IMR-90 (cell line): ENCODE data around the gene PTGES. TPM values are rescaled to one million over a fixed set of nuclear protein-coding genes. Genes with fewer than 3 reads are reported as not detected.

Source experiments
- ATAC-seq: fragments of 200-7000 bp; cut with Tn5 transposase; 2 replicates; pipeline ENCODE4 v1.9.1; 2020; ENCODE audit warnings: low read depth, mild to moderate bottlenecking, moderate library complexity
- BruUV-seq: library from RNA; stranded (reverse); fragments of 400-500 nt; replicated peaks from 2 replicates; lab custom pipeline; 2021; lab: Mats Ljungman, UMichigan
- CTCF ChIA-PET: fragments of 300-600 bp; formaldehyde crosslinking; extraction: SDS; loops from one replicate; lab custom pipeline; 2021; ENCODE audit warnings: antibody characterized with exemption; lab: Yijun Ruan, JAX
- POLR2A ChIA-PET: fragments of 300-600 bp; sonication (Branson Sonifier 250); formaldehyde crosslinking; loops from one replicate; lab custom pipeline; 2022; ENCODE audit warnings: antibody characterized with exemption; ENCODE audit not compliant: unreplicated experiment; lab: Charles Lee
- DNase-seq: peaks from one replicate; pipeline ENCODE4 v3.0.0; 2013
- H2AFZ ChIP-seq: replicated peaks from 2 replicates; pipeline ENCODE3; 2013; ENCODE audit warnings: low read length, mild to moderate bottlenecking; ENCODE audit not compliant: poor library complexity
- H2AK5ac ChIP-seq: 2 replicates; pipeline ENCODE4 v1.6.1; 2013; ENCODE audit warnings: low read depth, low read length, inconsistent platforms
- H2AK9ac ChIP-seq: replicated peaks from 2 replicates; pipeline ENCODE3; 2013; ENCODE audit warnings: mild to moderate bottlenecking, low read depth, low read length, moderate library complexity; ENCODE audit not compliant: poor library complexity
- H2BK120ac ChIP-seq: 2 replicates; pipeline ENCODE4 v1.6.1; 2013; ENCODE audit warnings: low read depth, low read length, inconsistent platforms
- H2BK15ac ChIP-seq: 3 replicates; pipeline ENCODE4 v1.6.1; 2013; ENCODE audit warnings: low read depth, low read length, inconsistent platforms
- H2BK20ac ChIP-seq: 2 replicates; pipeline ENCODE4 v1.6.1; 2013; ENCODE audit warnings: low read depth, mild to moderate bottlenecking, inconsistent platforms, low read length, moderate library complexity
- H2BK5ac ChIP-seq: 2 replicates; pipeline ENCODE4 v1.6.1; 2013; ENCODE audit warnings: mild to moderate bottlenecking, low read depth, low read length, inconsistent platforms; ENCODE audit not compliant: poor library complexity, severe bottlenecking
- H3K14ac ChIP-seq: replicated peaks from 2 replicates; pipeline ENCODE4 v1.6.1; 2013; ENCODE audit warnings: low read depth, low read length, inconsistent platforms
- H3K18ac ChIP-seq: 2 replicates; pipeline ENCODE4 v1.6.1; 2013; ENCODE audit warnings: low read depth, low read length, control low read depth
- H3K23ac ChIP-seq: 2 replicates; pipeline ENCODE4 v1.6.1; 2013; ENCODE audit warnings: low read depth, low read length, inconsistent platforms
- H3K27ac ChIP-seq: 2 replicates; pipeline ENCODE4 v1.5.1; 2013; ENCODE audit warnings: mild to moderate bottlenecking, control low read depth, low read length; ENCODE audit not compliant: insufficient read depth
- H3K27me3 ChIP-seq: 2 replicates; pipeline ENCODE4 v1.6.1; 2013; ENCODE audit warnings: low read length; ENCODE audit not compliant: control insufficient read depth, insufficient read depth
- H3K36me3 ChIP-seq: 2 replicates; pipeline ENCODE4 v1.6.1; 2013; ENCODE audit warnings: low read length, mixed read lengths; ENCODE audit not compliant: control insufficient read depth, insufficient read depth
- H3K4ac ChIP-seq: 2 replicates; pipeline ENCODE4 v1.6.1; 2013; ENCODE audit warnings: low read depth, low read length, inconsistent platforms
- H3K4me1 ChIP-seq: 2 replicates; pipeline ENCODE4 v1.6.1; 2013; ENCODE audit warnings: low read length, mixed read lengths; ENCODE audit not compliant: control insufficient read depth, insufficient read depth
- H3K4me2 ChIP-seq: 2 replicates; pipeline ENCODE4 v1.6.1; 2013; ENCODE audit warnings: low read depth, mild to moderate bottlenecking, control low read depth, low read length, moderate library complexity
- H3K4me3 ChIP-seq: 2 replicates; pipeline ENCODE4 v1.5.1; 2013; ENCODE audit warnings: low read depth, mild to moderate bottlenecking, control low read depth, low read length, moderate library complexity; ENCODE audit not compliant: insufficient read depth
- H3K56ac ChIP-seq: 2 replicates; pipeline ENCODE4 v1.6.1; 2013; ENCODE audit warnings: low read length, inconsistent platforms; ENCODE audit not compliant: insufficient read depth; ENCODE audit errors: extremely low read depth
- H3K79me1 ChIP-seq, 2 experiments: 2 replicates each; pipeline ENCODE4 v1.6.1; 2013; ENCODE audit warnings: low read length in 2 of 2, inconsistent platforms in 1 of 2, low read depth in 1 of 2
- H3K9ac ChIP-seq: 2 replicates; pipeline ENCODE4 v1.6.1; 2013; ENCODE audit warnings: low read depth, low read length, control low read depth
- H3K9me1 ChIP-seq: 2 replicates; pipeline ENCODE4 v1.6.1; 2013; ENCODE audit warnings: low read length, inconsistent platforms; ENCODE audit not compliant: insufficient read depth
- H3K9me3 ChIP-seq: 2 replicates; pipeline ENCODE4 v1.6.1; 2013; ENCODE audit warnings: low read length; ENCODE audit not compliant: control insufficient read depth, insufficient read depth
- H4K20me1 ChIP-seq: 2 replicates; pipeline ENCODE4 v1.6.1; 2013; ENCODE audit warnings: low read length, inconsistent platforms; ENCODE audit not compliant: insufficient read depth
- H4K5ac ChIP-seq: 2 replicates; pipeline ENCODE4 v1.6.1; 2013; ENCODE audit warnings: mild to moderate bottlenecking, low read depth, low read length, control low read depth
- H4K8ac ChIP-seq, 2 experiments: 2 replicates each; pipeline ENCODE4 v1.6.1; 2013; ENCODE audit warnings: low read depth in 2 of 2, low read length in 2 of 2, control low read depth in 1 of 2, inconsistent platforms in 1 of 2
- H4K91ac ChIP-seq: 2 replicates; pipeline ENCODE4 v1.6.1; 2013; ENCODE audit warnings: low read depth, low read length, inconsistent platforms; ENCODE audit not compliant: insufficient read depth
- BHLHE40 ChIP-seq: fragments of 150-350 bp; IDR thresholded peaks from 2 replicates; pipeline ENCODE4 v1.6.1; 2016; ENCODE audit warnings: mild to moderate bottlenecking, low read depth, low read length
- CEBPB ChIP-seq: IDR thresholded peaks from 2 replicates; pipeline ENCODE4 v1.6.1; 2012; ENCODE audit warnings: low read depth, low read length, improper control_type of control experiment
- CHD1 ChIP-seq: IDR thresholded peaks from 2 replicates; pipeline ENCODE4 v1.6.1; 2012; ENCODE audit warnings: low read depth, low read length, improper control_type of control experiment
- CTCF ChIP-seq: conservative IDR thresholded peaks from 2 replicates; pipeline ENCODE4 v1.5.1; 2012; ENCODE audit warnings: mild to moderate bottlenecking, low read depth, low read length, improper control_type of control experiment
- ELK1 ChIP-seq: fragments of 150-350 bp; IDR thresholded peaks from 2 replicates; pipeline ENCODE4 v1.6.1; 2016; ENCODE audit warnings: low read depth, mild to moderate bottlenecking, low read length, moderate library complexity, borderline replicate concordance
- FOS ChIP-seq: fragments of 150-350 bp; IDR thresholded peaks from 2 replicates; pipeline ENCODE4 v1.6.1; 2016; ENCODE audit warnings: low read depth, low read length
- MAFK ChIP-seq: IDR thresholded peaks from 2 replicates; pipeline ENCODE4 v1.6.1; 2012; ENCODE audit warnings: low read depth, low read length, improper control_type of control experiment
- MAZ ChIP-seq: IDR thresholded peaks from 2 replicates; pipeline ENCODE4 v1.6.1; 2012; ENCODE audit warnings: low read depth, mild to moderate bottlenecking, low read length, improper control_type of control experiment, moderate library complexity, borderline replicate concordance
- MXI1 ChIP-seq: IDR thresholded peaks from 2 replicates; pipeline ENCODE4 v1.6.1; 2012; ENCODE audit warnings: low read depth, mild to moderate bottlenecking, low read length, moderate library complexity, borderline replicate concordance
- NFE2L2 ChIP-seq: fragments of 150-350 bp; IDR thresholded peaks from 2 replicates; pipeline ENCODE4 v1.6.1; 2016; ENCODE audit warnings: low read depth, mild to moderate bottlenecking, low read length
- POLR2A ChIP-seq: IDR thresholded peaks from 2 replicates; pipeline ENCODE4 v1.6.1; 2012; ENCODE audit warnings: mild to moderate bottlenecking, low read depth, low read length
- RAD21 ChIP-seq: IDR thresholded peaks from 2 replicates; pipeline ENCODE4 v1.6.1; 2012; ENCODE audit warnings: low read length, improper control_type of control experiment
- RCOR1 ChIP-seq: IDR thresholded peaks from 2 replicates; pipeline ENCODE4 v1.6.1; 2012; ENCODE audit warnings: mild to moderate bottlenecking, low read length, improper control_type of control experiment; ENCODE audit not compliant: insufficient replicate concordance
- RFX5 ChIP-seq: IDR thresholded peaks from 2 replicates; pipeline ENCODE4 v1.8.0; 2012; ENCODE audit warnings: low read depth, mild to moderate bottlenecking, low read length, moderate library complexity
- SMC3 ChIP-seq: fragments of 150-350 bp; IDR thresholded peaks from 2 replicates; pipeline ENCODE4 v1.6.1; 2016; ENCODE audit warnings: low read depth, mild to moderate bottlenecking, antibody characterized with exemption, low read length, moderate library complexity
- USF2 ChIP-seq: fragments of 150-350 bp; IDR thresholded peaks from 2 replicates; pipeline ENCODE4 v1.6.1; 2017; ENCODE audit warnings: mild to moderate bottlenecking, antibody characterized with exemption, low read length, low read depth
- WGBS, 2 experiments: methylation state at CpG; one replicate each; pipeline versions ENCODE4 v1.1.5 to v1.1.7; 2013; ENCODE audit warnings: missing lambda C conversion rate in 2 of 2; ENCODE audit not compliant: insufficient read length in 1 of 2; ENCODE audit errors: extremely low coverage in 2 of 2; 5-methylcytosine and 5-hydroxymethylcytosine counted together
- dilution Hi-C: fragments of 300-500 bp; cut with HindIII; formaldehyde crosslinking; loops from one replicate; pipeline ENCODE4 v1.14.3; 2018; ENCODE audit warnings: low sequenced_read_pairs; ENCODE audit not compliant: unreplicated experiment
- in situ Hi-C: fragments of 300-500 bp; cut with MboI; formaldehyde crosslinking; loops from 3 replicates; pipeline ENCODE4 v1.14.3; 2019; ENCODE audit warnings: low sequenced_read_pairs, inconsistent platforms, mixed read lengths
- intact Hi-C: fragments of 100-400 bp; cut with micrococcal nuclease; formaldehyde crosslinking; loops from 2 replicates; pipeline ENCODE4 v1.10.0; 2022
- polyA plus RNA-seq, 3 experiments: library from polyadenylated mRNA; depleted of rRNA; stranded (reverse); fragments of >200 nt; gene quantifications; 2 replicates each; pipeline ENCODE4 v1.2.3, GENCODE V29; 2012; ENCODE audit warnings: low replicate concordance in 1 of 3
- total RNA-seq: library from RNA; depleted of rRNA; stranded (reverse); fragments of >200 nt; gene quantifications from 2 replicates; pipeline ENCODE4 v1.2.3, GENCODE V29; 2012

PTGES gene
- total and polyA plus RNA-seq, 2 of the 4 experiments (the other 2 are of a cell fraction): 3.2 to 6.3 TPM

- H3K4me2 ChIP-seq: no peak overlapping the region
- intact Hi-C loops: no loop called here
- H2BK15ac ChIP-seq: peak overlapping the region; percentile 89
- H4K91ac ChIP-seq: no peak overlapping the region
- peak overlapping the region; percentile 50; the same call in 1 of the 2 replicates for H3K18ac ChIP-seq
- H4K8ac ChIP-seq: peak overlapping the region in 1 of 2 experiments; percentile 9; a peak in 2 of 4 replicates
- peaks cover 18% of the 10 kb centered on the region for H3K4me1 ChIP-seq
- ChIA-PET CTCF (interaction anchor here (1.8 to 1.9 kb wide), 2 partner anchors 41 to 136 kb away, joined by 4 to 17 read pairs; no protein-coding TSS in a partner anchor), POLR2A (no interaction called here)
- H3K4me3 ChIP-seq: no peak overlapping the region
- peak overlapping the region; percentile 24 for H2AK9ac ChIP-seq
- in situ Hi-C loops: no loop called here
- no peak overlapping the region for H2BK5ac ChIP-seq
- no peak overlapping the region for H3K23ac ChIP-seq
- H3K9ac ChIP-seq: no peak overlapping the region
- TF ChIP-seq NFE2L2 (no peak), RCOR1 (no peak), BHLHE40 (no peak), CEBPB (no peak), MAZ (no peak), POLR2A (no peak), USF2 (no peak), RFX5 (no peak), RAD21 (no peak), FOS (no peak), CHD1 (no peak), ELK1 (no peak), CTCF (no peak), MXI1 (no peak), SMC3 (no peak), MAFK (no peak)
- ATAC-seq (no peak), DNase-seq (no peak)
- peak overlapping the region; percentile 78; the same call in 1 of the 2 replicates for H2BK20ac ChIP-seq
- dilution Hi-C loops: no loop called here
- H4K20me1 ChIP-seq: no peaks in the 10 kb centered on the region
- WGBS, 2 experiments: 100% methylated on average over 1 of the region's 3 CpGs; no CpG with 5 or more reads in 1 of the 2 experiments
- H3K4ac ChIP-seq: peak overlapping the region; percentile 53
- H2AFZ ChIP-seq: no peak overlapping the region
- H2BK120ac ChIP-seq: peak overlapping the region; percentile 82
- H3K27ac ChIP-seq: no peak overlapping the region
- H4K5ac ChIP-seq: no peak overlapping the region; the same call in 1 of the 2 replicates
- H3K9me3 ChIP-seq: no peaks in the 10 kb centered on the region
- H3K56ac ChIP-seq: no peak overlapping the region
- BruUV-seq: no TSS peak
- H3K79me1 ChIP-seq: no peaks in the 10 kb centered on the region
- peaks cover 23% of the 10 kb centered on the region for H3K9me1 ChIP-seq
- peak overlapping the region; percentile 76 for H3K14ac ChIP-seq
- no peaks in the 10 kb centered on the region for H3K27me3 ChIP-seq
- H3K36me3 ChIP-seq: no peaks in the 10 kb centered on the region
- H2AK5ac ChIP-seq: peak overlapping the region; percentile 84
Measured at GRCh38 chr9:129778469-129778868, 25.6 kb upstream of the PTGES start.
